ENCODE measurements around the gene TFAP2B. TPM values are rescaled to one million over a fixed set of nuclear protein-coding genes. Genes with fewer than 3 reads are reported as not detected.

Gene TFAP2B
- total RNA-seq, 1 experiment from 2014 or later: not detected

- H3K4me3 Mint-ChIP-seq (ENCODE audit: low read depth, unreplicated experiment): no peak overlapping the region
- BruUV-seq (replicated peaks): no TSS peak
- intact Hi-C loops (cut with micrococcal nuclease; ENCODE audit: unreplicated experiment): loop anchor here (1.0 to 2.0 kb wide), 2 partner anchors 136 to 663 kb away; no protein-coding TSS in a partner anchor
- peak; percentile 29 for DNase-seq
- H3K36me3 Mint-ChIP-seq (ENCODE audit: insufficient read depth, unreplicated experiment): no peaks in the 10 kb centered on the region
- peaks cover 17% of the 10 kb centered on the region for H3K27me3 Mint-ChIP-seq (ENCODE audit: unreplicated experiment)
- no peaks in the 10 kb centered on the region for H3K4me1 Mint-ChIP-seq (ENCODE audit: low read depth, unreplicated experiment)
- CTCF ChIA-PET: no interaction called here
- H3K9me3 Mint-ChIP-seq (ENCODE audit: low read depth, unreplicated experiment): no peaks in the 10 kb centered on the region
- TF ChIP-seq CTCF (IDR thresholded peaks at IDR 0.05; ENCODE audit: unreplicated experiment): peak; percentile 46
- no peak overlapping the region for H3K27ac Mint-ChIP-seq (ENCODE audit: unreplicated experiment)
Observed at GRCh38 chr6:50791900-50792508, 26.7 kb upstream of the TFAP2B start.

- H3K4me1 Mint-ChIP-seq (ENCODE audit: low read depth, unreplicated experiment): no peaks in the 10 kb centered on the region
- DNase-seq: no peak
- CTCF ChIA-PET: no interaction called here
- no peak for TF ChIP-seq CTCF (IDR thresholded peaks at IDR 0.05; ENCODE audit: unreplicated experiment)
- no peak overlapping the region for H3K4me3 Mint-ChIP-seq (ENCODE audit: low read depth, unreplicated experiment)
- H3K27ac Mint-ChIP-seq (ENCODE audit: unreplicated experiment): no peak overlapping the region
- H3K27me3 Mint-ChIP-seq (ENCODE audit: unreplicated experiment): peaks cover 17% of the 10 kb centered on the region
- H3K36me3 Mint-ChIP-seq (ENCODE audit: insufficient read depth, unreplicated experiment): no peaks in the 10 kb centered on the region
- no TSS peak for BruUV-seq (replicated peaks)
- intact Hi-C loops (cut with micrococcal nuclease; ENCODE audit: unreplicated experiment): loop anchor here (1.0 to 2.0 kb wide), 2 partner anchors 136 to 664 kb away; no protein-coding TSS in a partner anchor
- H3K9me3 Mint-ChIP-seq (ENCODE audit: low read depth, unreplicated experiment): no peaks in the 10 kb centered on the region
Observed at GRCh38 chr6:50792771-50793170, 25.9 kb upstream of the TFAP2B start.

GRCh38 chr6:50795574-50795973, 23.1 kb upstream of the TFAP2B start:
- no TSS peak for BruUV-seq (replicated peaks)
- H3K36me3 Mint-ChIP-seq (ENCODE audit: insufficient read depth, unreplicated experiment): no peaks in the 10 kb centered on the region
- peaks cover 17% of the 10 kb centered on the region for H3K27me3 Mint-ChIP-seq (ENCODE audit: unreplicated experiment)
- H3K9me3 Mint-ChIP-seq (ENCODE audit: low read depth, unreplicated experiment): no peaks in the 10 kb centered on the region
- CTCF ChIA-PET: interaction anchor here (0.7 kb wide), 1 partner anchor 748 kb away, joined by 3 read pairs; no protein-coding TSS in a partner anchor
- no peaks in the 10 kb centered on the region for H3K4me1 Mint-ChIP-seq (ENCODE audit: low read depth, unreplicated experiment)
- no peak for DNase-seq
- intact Hi-C loops (cut with micrococcal nuclease; ENCODE audit: unreplicated experiment): no loop called here
- no peak for TF ChIP-seq CTCF (IDR thresholded peaks at IDR 0.05; ENCODE audit: unreplicated experiment)
- H3K27ac Mint-ChIP-seq (ENCODE audit: unreplicated experiment): no peak overlapping the region
- no peak overlapping the region for H3K4me3 Mint-ChIP-seq (ENCODE audit: low read depth, unreplicated experiment)

GRCh38 chr6:50804283-50804682, 14.4 kb upstream of the TFAP2B start:
- Mint-ChIP-seq H3K36me3 (ENCODE audit: insufficient read depth, unreplicated experiment) (no peaks in the 10 kb centered on the region), H3K9me3 (ENCODE audit: low read depth, unreplicated experiment) (no peaks in the 10 kb centered on the region), H3K27me3 (ENCODE audit: unreplicated experiment) (peaks cover 14% of the 10 kb centered on the region), H3K27ac (ENCODE audit: unreplicated experiment) (no peak overlapping the region), H3K4me1 (ENCODE audit: low read depth, unreplicated experiment) (no peaks in the 10 kb centered on the region), H3K4me3 (ENCODE audit: low read depth, unreplicated experiment) (no peak overlapping the region)
- CTCF ChIA-PET: no interaction called here
- TF ChIP-seq CTCF (IDR thresholded peaks at IDR 0.05; ENCODE audit: unreplicated experiment): no peak
- BruUV-seq (replicated peaks): no TSS peak
- intact Hi-C loops (cut with micrococcal nuclease; ENCODE audit: unreplicated experiment): no loop called here
- DNase-seq: no peak
